GM10266 (cell line): ENCODE measurements around the gene ZNF726.
"Not testable (repeated sequence)": the region's sequence is repeated elsewhere in the genome, so short reads cannot be mapped to it uniquely, and the experiment has no call there.

Source experiments
- DNase-seq: peaks from one replicate; pipeline ENCODE4 v3.0.0; 2012; ENCODE audit errors: extremely low spot score
- TF ChIP-seq, protein P1 (sequence below): IDR thresholded peaks from 2 replicates; pipeline ENCODE4 v1.5.1; 2012; ENCODE audit warnings: mild to moderate bottlenecking, low read depth; ENCODE audit not compliant: control insufficient read depth, insufficient read depth; ENCODE audit errors: missing control alignments

ZNF726 gene

DNA sequence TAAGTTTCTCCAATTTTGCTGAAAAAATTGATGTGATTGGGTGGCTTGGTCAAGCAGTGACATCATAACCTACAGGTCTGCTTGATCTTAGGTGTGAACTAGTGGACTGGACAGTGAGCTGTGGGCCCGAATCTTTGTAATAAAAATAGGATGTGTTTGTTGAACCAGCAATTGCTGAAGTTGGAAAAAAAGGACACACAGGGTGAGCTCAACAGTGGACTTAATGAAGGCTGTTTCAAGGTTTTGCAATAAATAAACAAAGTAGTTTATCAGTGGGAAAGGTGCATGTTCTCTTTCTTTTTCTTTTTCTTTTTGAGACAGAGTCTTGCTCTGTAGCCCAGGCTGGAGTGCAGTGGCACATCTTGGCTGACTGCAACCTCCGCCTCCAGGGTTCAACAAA lies 30.3 kb upstream of the ZNF726 start:
- TF ChIP-seq, protein P1, sequence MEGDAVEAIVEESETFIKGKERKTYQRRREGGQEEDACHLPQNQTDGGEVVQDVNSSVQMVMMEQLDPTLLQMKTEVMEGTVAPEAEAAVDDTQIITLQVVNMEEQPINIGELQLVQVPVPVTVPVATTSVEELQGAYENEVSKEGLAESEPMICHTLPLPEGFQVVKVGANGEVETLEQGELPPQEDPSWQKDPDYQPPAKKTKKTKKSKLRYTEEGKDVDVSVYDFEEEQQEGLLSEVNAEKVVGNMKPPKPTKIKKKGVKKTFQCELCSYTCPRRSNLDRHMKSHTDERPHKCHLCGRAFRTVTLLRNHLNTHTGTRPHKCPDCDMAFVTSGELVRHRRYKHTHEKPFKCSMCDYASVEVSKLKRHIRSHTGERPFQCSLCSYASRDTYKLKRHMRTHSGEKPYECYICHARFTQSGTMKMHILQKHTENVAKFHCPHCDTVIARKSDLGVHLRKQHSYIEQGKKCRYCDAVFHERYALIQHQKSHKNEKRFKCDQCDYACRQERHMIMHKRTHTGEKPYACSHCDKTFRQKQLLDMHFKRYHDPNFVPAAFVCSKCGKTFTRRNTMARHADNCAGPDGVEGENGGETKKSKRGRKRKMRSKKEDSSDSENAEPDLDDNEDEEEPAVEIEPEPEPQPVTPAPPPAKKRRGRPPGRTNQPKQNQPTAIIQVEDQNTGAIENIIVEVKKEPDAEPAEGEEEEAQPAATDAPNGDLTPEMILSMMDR = no peak
- DNase-seq = no peak

DNA sequence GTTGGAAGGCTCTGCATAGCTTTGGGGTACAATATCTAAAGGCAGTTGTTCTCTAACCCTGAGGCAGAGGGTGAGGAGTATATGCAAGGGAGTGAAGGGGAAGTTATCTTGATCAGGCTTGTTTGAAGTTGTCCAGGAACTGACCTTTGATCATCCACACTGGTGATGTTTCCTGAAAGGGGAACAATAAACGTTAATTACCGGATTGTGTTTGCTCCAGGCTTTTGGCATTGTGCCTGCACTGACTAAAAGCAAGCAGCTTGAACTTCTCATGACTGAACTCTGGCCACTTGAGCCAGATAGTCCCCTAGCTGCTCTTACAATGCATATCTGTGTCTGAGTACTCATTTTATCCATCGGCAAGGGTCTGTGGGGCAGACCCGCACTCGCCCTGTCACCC lies 27.0 kb upstream of the ZNF726 start:
- no peak for DNase-seq
- TF ChIP-seq, protein P1 = no peak

DNA sequence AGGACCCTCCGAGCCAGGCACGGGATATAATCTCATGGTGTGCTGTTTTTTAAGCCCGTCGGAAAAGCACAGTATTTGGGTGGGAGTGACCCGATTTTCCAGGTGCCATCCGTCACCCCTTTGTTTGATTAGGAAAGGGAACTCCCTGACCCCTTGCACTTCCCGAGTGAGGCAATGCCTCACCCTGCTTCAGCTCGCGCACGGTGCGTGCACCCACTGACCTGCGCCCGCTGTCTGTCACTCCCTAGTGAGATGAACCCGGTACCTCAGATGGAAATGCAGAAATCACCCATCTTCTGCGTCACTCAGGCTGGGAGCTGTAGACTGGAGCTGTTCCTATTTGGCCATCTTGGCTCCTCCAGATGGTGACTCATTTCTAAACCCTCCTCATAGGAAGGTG lies 18.6 kb upstream of the ZNF726 start:
- not testable (repeated sequence) for DNase-seq

DNA sequence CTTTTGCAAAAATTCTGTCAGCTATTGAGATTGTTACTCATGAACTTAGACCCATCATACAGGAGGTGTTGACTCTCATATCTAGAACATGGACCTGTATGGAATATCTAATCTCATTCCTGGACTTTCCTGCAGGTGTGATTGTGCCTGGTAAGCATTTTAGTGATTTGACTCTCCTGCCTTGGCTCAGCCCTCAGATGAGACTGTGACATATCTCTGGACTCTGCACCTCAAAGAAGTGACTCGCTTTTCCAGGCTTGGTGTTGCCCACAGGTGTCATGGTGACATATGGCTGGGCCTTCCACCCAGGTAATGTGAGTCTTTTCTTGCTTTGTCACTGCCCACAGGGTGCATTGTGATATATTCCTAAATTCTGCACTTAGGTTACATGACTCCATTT lies 17.8 kb upstream of the ZNF726 start:
- no peak for DNase-seq
- TF ChIP-seq, protein P1 = no peak

DNA sequence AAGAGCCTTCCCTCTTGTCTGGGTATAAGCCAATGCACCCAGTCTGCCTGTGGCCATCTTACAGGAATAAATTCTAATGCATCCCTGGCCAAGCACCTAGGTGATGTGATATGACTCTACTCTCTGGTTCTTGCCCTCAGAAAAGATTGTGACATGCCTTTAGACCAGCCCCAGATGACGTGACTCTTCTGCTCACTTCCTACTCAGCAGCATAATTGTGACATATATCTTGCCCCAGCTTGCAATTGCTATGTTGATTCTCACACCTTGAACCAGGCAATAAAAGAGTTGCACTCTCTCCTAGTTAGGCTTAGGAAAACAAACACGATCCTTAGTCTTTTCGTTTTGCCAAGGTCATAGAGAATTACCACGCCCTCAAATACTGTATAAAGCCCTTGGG lies 13.3 kb upstream of the ZNF726 start:
- no peak for DNase-seq
- TF ChIP-seq, protein P1 = no peak

DNA sequence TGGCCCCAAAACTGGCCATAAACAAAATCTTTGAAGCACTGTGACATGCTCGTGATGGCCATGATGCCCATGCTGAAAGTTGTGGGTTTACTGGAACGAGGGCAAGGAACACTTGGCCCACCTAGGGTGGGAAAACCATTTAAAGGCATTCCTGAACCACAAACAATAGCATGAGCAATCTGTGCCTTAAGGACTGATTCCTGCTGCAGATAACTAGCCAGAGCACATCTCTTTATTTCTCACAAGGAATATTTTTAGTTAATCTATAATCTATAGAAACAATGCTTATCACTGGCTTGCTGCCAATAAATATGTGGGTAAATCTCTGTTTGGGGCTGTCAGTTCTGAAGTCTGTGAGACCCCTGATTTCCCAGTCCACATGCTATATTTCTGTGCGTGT lies 10.3 kb upstream of the ZNF726 start:
- TF ChIP-seq, protein P1 = no peak
- no peak for DNase-seq

DNA sequence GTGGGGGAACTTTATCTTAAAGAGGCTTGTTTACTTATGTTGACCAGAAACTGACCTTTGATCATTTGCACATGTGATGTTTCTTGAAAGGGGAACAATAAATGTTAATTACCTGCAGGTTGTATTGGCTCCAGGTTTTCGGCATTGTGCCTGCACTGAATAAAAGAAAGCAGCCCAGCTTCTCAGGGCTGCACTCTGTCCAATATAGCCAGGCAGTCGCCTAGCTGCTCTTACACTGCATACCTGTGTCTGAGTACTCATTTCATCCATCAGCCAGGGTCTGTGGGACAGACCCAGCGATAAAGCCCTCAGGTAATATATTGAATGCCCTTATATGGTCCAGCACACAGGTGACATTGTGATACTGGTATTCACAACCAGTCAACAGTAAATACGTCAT lies 8.9 kb upstream of the ZNF726 start:
- TF ChIP-seq, protein P1 = no peak
- DNase-seq = no peak

DNA sequence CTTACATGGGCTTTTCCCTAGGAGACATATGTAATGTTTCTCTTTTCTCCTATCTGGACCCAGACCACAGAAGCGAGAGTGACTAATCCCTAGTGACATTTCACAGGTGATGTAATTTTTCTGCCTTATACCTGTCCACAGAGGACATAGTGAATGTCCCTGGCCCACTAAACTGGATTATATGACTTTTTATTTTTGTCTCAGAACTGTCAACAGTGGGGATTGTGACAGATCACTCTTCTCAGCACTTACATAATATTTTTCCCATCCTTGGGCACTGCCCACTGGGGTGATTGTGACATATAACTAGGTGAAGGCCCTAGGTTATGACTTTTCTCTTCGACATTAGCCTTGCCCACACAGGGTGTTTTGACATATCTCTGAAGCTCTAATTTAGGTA lies 7.9 kb upstream of the ZNF726 start:
- TF ChIP-seq, protein P1 = no peak
- DNase-seq = no peak
